HG03139 (cell line): ENCODE measurements around the gene TMED7.
"Not testable (repeated sequence)": the region's sequence is repeated elsewhere in the genome, so short reads cannot be mapped to it uniquely, and the experiment has no call there.

Experiments
- ATAC-seq: cut with Tn5 transposase; IDR thresholded peaks from one replicate; pipeline ENCODE4 v1.9.1; 2021; ENCODE audit not compliant: unreplicated experiment

The TMED7 gene

DNA sequence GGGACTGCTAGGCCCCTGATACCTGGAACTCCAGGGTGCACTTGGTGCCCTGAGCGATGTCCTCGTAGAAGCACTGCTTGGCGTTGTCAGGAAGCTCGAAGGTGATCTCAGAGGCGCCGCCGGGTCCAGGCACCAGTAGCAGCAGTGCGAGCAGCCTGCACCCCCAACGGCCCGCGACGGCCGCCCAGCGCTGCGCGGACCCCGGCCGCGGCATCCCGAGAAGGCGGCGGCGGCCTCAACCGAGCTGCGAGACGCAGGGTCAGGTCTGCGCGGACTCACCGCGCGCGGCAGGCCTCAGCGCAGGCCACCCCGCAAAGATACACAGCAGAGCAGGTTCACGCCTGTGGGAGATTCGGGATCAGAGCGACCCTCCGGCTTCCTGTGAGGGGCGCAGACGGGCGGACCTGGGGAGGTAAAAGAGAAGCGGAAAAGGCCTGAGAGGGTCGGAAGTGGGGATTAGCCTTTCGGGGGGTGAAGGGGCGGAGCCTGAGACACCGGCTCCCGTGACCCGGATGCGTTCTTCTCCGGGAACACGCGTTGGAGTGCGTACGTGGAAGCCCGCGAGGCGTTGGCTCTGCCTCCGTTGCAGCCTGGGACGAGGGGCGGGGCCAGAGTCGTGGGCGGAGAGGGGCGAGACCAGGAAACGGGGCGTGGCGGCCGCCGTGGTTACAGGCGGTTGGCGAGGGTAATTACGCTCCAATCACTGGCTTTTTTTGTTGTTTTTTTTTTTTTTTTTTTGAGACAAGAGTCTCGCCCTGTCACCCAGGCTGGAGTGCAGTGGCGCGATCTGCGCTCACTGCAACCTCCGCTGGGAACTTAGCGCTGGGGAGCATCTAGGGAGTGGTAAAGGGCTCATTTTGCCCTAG lies at the start of gene TMED7:
Gene TMED7 (minus strand): TSS at position 458 of the 866 bp plus-strand sequence. CDS start 244 bp downstream, at position 214.
- peak; percentile 93 for ATAC-seq

DNA sequence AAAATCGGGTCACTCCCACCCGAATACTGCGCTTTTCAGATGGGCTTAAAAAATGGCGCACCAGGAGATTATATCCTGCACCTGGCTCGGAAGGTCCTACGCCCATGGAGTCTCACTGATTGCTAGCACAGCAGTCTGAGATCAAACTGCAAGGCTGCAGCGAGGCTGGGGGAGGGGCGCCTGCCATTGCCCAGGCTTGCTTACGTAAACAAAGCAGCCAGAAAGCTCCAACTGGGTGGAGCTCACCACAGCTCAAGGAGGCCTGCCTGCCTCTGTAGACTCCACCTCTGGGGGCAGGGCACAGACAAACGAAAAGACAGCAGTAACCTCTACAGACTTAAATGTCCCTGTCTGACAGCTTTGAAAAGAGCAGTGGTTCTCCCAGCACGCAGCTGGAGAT lies 48.9 kb upstream of the TMED7 start:
- ATAC-seq, result not testable (repeated sequence)

DNA sequence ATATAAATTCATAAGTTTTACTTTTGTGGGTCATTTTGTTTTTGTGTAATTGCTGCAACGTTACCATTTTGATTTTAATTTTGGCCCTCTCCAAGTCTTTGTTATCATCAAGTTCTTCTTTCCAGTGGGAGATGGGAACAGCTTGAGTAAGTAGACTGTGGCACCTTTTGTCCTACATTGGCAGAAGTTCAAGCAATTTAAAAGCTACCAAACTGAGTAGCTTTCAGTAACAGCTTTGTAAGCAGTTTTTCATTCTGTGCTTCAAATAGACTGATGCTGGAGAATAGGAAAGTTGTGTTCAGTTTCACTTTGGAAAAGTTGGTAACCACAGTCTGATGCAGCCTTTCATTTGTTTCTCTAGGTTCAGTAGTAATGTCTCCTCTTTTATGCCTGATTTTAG lies 47.8 kb upstream of the TMED7 start:
- ATAC-seq, result no peak

DNA sequence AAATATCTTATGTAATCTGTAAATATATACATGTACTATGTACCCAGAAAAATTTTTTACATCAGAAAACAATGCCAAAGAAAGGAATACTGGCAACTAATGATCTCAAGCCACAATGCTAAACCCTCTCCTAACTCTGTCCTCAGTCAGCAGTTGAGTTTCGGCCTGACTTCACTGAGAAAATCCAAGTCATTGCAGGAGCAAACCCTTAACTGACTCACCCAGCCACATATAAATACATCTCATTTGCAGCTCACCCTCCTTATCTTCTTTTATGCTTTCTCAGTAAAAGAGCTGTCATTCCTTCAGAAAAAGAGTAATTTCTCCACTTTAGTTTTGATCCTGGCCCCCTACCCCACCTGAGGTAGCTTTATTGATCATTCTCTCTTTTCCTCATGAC lies 46.1 kb upstream of the TMED7 start:
- no peak for ATAC-seq

DNA sequence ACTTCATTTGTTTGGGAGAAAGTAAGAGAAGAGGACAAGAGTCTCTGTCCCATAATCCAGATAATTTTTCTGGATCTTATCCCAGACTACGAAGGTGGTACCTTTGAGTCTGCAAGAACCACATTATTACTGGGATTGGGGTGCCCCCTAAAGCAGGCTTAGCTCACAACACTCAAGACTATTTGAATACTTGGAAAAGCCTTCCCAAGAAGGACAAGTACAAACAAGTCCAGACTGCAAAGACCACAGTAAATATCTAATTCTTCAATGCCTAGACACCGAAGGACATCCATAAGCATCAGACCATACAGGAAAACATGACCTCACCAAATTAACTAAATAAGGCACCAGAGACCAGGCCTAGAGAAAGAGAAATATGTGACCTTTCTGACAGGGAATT lies 40.2 kb upstream of the TMED7 start:
- no peak for ATAC-seq

DNA sequence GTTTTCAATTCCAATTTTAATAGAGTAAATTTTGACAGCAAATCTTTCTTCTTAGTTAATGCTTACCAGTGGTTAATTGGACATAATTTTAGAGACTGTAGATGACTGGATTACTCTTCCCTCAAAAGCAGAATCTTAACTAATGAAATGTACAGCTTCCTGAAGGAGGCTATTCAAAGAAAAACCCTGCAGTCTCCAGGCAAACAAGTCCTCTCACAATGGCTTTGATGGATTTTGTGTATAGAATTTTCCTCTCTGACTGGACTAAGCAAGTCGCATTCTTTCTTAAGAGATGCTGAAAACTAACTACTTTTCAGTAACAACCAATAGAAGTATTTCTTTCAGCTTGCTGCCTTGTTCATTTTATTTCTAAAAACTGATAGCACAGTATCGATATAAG lies 35.7 kb upstream of the TMED7 start:
- no peak for ATAC-seq

DNA sequence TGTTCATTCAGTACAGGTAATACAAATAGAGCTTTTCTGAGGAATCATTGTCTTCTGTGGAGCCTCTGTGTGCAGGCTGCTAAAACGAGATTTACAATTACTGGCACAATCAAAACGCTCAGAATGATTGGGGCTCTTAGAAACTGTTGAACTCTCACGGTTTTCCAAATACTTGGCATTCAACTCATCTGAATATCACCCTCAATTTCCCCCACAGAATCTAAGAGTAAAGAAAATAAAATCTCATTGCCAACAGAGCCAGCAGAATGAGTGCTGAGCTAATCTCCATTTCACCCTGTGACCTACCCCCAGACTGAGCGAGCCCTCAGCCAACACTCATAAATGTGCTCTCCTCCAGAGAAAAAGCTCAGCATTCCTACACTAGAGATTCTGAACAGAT lies 35.3 kb upstream of the TMED7 start:
- ATAC-seq, result no peak

DNA sequence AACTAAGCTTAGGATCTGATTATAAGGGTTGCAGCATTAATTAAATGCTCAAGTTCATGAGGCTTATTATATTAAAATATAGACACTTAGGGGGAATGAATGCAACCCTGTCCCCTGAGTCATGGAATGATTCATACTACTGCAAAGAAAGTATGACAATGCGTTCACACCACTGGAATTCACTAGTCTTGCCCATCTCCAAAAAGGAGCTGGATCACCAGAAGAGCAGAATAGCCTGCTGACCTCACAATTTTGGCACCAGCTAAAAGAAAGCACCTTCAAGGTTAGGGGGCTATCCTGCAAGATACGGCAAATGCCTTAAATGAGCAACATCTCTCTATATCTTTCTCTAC lies 32.0 kb upstream of the TMED7 start:
- no peak for ATAC-seq

DNA sequence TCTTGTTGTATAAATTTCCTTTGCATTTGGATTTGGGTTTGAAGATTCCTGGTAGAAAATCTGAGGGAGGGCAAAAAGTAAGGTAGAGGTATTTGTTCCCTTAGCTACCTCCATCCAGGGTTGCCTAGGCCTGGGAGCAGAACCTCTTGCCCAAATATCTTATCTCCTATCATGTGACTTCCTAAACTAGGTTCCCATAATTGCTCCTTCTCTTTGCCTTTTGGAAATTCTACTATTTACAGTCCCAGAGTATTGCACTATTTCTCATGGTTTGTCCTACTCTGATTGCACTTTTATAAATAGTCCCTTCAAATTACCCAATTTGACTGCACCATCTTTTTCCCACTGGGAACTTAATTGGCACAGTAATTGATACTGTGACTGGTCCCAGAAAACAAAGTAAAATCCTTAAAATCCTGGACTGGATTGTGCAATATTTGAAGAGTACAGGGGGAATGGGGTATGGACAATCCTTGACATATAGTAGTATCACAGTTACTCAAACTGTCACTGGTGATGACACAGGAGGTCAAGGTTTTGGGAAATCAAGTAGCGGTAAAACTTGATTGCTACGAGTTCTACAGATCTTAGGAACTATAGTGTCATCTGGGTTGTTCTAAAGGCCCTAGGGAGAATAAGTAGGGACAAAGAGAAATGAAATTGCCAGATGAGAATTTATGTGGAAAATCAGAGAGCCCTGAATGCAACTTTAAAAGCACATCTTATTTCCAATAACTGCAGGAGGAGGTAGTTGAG lies 31.5 kb upstream of the TMED7 start:
- ATAC-seq, result no peak

DNA sequence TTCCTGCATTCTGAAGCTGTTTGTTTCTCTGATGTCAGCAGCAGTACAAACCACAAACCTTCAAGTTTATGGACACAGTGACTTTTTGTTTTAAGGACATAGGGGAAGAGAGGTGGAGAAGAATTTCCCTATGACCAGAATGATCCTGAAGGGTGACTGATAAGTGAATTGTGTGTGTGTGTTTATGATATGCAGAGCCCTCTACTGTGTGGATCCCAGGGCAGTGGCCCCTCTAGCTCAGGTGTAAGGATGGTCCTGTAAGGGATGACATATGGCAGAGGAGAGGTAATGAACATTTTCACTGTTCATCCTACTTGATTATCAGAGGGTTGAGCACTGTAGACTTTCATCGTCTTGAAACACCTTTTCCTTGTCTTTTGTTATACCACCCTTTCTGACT lies 30.6 kb upstream of the TMED7 start:
- ATAC-seq, result no peak

DNA sequence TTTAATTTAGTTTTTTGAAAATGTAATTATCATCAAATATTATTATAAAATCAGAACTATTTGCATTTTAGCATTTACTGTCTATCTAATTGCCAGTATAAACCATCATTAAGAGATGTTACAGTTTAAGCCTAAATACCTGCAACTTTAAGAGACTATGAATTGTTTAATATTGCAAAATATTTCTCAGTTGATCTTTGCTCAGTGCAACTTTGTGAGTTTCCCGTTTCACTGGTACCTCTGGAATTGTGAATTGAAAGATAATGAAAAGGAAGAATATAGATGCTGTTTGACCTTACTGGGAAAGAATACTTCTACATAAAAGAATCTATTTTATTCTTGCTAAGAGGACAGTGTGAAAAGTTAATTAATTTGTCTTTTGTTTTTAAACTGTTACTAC lies 30.2 kb upstream of the TMED7 start:
- no peak for ATAC-seq

DNA sequence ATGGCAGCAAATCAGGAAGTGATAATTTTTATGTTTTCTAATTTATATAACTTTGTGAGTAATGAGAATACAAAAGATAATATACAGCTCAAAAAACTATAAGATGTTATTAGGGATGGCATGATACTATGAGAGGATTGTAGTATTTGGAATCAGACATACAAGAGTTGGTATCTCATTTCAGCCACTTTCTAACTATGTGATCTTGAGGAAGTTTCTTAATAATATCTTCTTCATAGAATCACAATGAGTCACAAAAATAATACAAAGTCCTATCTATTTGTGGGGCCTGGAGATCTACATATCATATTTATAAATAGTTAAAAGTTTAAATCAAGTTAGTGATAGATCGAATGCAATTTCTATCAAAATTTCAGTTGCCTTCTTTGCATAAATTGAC lies 23.7 kb upstream of the TMED7 start:
- ATAC-seq, result no peak

DNA sequence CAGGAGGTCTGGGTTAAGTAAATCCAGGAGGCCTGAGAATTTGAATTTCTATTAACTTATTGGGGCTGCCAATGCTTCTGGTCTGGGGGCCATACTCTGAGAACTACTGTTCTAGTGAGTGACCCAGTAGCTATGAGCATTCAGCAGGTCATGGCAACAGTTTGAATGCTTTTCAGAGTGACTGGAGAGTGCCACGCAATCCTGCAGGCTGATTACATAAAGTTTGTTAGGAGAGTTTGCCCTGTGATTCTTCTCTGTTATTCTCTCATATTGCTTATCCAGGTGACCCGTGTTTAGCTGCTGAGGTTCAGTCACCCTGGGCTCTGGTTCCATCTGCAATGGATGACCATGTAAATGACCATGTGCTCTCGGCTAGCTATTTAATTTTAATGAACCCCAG lies 22.2 kb upstream of the TMED7 start:
- ATAC-seq, result no peak

DNA sequence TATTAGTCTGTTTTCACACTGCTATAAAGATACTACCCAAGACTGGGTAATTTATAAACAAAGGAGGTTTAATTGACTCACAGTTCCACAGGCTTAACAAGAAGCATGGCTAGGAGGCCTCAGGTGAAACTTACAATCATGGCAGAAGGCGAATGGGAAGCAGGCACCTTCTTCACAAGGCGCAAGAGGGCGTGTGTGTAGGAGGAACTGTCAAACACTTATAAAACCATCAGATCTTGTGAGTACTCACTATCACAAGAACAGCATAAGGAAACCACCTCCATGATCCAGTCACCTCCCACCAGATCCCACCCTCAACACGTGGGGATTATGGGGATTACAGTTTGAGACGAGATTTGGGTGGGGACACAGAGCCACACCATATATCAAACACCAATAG lies 19.6 kb upstream of the TMED7 start:
- not testable (repeated sequence) for ATAC-seq

DNA sequence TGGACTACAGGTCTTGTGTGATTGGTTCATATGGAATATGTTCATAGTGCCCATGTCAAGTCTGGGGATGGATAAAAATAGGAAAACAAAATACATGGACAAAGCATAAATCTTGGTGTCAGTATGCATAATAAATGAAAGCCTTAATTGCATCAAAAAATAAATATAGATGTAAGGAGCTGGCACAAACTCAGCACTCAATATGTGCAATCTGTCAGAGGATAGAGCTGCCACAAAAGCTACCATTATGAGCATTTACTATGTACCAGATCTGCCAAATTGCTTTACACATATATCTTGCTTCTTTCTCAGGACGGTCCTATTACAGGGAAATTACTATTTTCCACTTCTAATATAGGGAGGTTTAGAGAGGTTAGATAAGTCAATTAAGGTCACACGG lies 18.2 kb upstream of the TMED7 start:
- ATAC-seq, result no peak

DNA sequence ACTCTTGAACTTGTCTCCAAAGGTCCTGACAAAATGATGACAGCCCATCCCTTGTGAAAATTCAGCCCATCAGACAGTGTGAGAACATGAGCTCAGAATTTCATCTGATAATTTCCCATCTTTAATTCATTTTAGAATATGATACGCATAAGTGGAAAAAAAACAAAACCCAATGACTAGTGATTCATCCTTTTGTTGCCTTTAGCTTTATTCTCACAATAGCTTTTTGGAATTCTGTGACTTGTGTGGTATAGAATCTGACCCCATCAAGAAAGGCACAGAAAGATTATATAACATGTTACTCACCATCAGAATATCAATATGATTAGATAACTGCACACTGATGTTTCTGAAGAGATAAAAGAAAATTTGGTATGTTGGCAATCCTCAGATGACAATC lies 16.1 kb upstream of the TMED7 start:
- ATAC-seq, result no peak

DNA sequence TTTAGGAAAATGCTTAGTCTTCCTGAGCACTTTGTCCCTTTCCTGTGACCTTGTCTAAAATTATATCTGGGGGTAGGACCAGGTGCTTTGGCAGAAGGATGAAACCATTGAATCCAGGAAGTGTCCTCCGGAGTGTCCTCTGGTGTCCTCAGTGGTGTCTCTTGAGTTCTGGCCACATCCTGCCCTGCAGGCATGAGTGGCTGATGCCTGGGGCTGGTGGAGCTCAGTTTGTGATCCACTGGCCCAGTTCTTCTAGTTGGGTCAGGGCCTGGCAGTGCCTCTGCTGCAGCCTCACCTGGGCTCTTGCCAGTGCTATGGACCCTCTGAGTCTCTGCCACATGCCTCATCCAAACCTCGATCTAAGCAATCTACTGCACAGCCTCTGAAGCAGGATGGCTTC lies 14.4 kb upstream of the TMED7 start:
- no peak for ATAC-seq

DNA sequence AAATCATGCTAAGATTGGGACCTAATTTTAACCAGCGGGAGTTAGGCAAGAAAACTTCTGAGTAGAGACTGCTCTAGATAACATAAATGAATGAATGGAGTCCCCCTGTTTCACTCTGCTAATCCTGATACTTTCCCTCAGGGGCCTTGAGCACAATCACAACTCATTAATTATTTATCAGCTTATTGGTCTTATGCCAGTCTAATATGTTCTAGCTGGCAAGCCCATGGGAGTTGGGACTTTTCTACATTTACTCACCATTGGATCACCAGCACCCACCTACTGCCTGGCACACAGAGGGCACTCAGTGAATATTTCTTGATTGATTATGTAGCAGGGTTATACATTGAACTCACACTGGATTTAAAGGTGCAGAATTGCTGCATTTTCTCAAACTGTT lies 13.5 kb upstream of the TMED7 start:
- no peak for ATAC-seq

DNA sequence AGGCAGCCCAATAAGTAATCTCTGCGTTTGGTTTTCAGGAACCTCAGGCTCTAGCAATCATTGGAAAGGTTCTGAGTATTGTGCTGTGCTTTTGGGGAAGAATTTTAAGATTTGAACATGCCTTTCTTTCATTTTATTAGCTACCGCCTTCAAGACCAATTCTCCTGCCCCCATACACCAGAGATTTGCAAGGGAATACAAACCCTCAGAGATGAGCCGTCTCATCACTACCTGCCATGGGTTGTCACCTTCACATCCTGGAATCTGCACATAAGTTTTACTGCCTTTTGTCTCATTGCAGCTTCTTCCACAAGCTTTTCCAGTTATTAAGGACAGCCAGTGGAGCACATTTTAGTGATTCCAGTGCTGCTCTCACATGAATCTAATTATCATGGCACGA lies 11.7 kb upstream of the TMED7 start:
- ATAC-seq, result no peak

DNA sequence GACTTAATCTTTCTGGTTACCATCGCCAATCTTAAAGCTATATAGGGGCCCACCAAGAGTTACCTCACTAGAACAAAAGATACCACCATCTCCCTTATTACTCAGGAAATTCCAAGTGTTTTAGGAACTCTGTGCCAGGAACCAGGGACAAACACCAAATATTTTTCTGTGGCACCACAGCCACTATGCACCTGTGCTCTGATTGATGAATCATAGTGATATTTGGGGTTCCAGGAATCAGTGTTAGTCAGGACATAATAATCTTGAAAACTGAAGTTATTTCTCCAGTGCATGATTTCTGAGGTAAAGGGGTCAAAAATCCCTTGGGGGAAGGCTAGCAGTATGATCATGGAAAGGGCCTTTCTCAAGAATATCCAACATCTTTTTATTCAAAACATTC lies 10.2 kb upstream of the TMED7 start:
- no peak for ATAC-seq

DNA sequence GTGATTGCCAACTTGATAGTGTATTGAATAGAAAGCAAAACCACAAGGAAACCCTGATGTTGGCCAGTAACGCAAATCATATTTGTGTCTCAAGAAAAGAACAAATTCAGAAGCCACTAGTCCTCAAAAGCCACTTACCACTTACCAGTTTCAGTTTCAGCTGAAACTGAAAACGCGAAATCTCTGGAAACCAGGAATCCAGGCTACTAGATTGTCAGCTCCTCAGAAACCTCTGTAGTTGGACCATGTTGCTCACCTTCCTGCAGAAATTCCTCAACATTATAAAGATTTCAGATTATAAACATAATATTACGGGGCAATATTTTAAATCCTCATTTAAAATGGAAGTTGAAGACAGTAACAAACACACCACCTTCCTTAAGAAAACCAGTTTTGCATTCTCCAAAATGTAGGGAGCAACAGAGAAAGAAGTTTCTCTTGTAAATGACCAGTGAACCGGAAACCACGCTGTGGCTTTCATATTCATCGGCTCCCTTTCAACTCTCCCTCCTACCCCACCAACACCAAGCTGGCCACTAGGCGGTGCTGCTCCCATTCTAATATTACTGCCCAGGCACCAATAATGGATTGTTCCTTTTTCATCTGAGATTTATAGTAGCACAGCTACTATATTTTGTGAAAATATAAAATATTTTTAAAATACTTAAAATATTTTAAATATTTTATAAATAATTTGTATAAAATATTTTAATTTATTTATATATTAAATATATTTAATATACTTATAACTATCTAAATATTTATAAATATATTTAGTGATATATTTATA lies 8.7 kb upstream of the TMED7 start:
- peak; percentile 67 for ATAC-seq

DNA sequence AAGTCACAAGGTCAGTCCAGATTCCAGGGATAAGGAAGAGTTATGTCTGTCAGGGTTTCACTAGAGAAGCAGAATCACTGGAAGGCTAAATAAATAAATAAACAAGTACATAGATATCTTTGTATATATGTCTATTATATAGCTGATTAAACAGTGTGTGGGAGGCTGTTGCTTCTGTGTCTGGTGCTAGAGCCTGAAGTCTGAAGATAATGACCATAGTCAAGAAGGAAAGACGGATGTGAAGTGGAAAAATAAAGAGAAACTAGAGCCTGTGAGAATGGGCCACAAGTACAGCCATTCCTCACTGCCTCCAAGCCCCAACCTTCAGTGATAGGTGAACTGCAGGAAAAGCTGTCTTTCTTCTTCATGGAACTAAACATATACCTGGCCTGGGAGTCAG lies 4.1 kb upstream of the TMED7 start:
- no peak for ATAC-seq
